NCI-H1436 (cell line): Measurements from ENCODE around the gene IGSF1.

ENCODE experiments used
- DNase-seq: peaks from one replicate; lab custom pipeline; 2025; lab: John Stamatoyannopoulos, UW

The IGSF1 gene

GRCh38 chrX:131288738-131289511 lies at the start of gene IGSF1:
Gene IGSF1, minus strand, starts transcription at chrX:131289306. Its CDS starts 2,632 bp downstream, at chrX:131286674.
- DNase-seq: no peak

- DNase-seq: no peak
Observed at GRCh38 chrX:131332331-131332730, 43.2 kb upstream of the IGSF1 start.

- DNase-seq: no peak
Observed at GRCh38 chrX:131331152-131331551, 42.0 kb upstream of the IGSF1 start.

- DNase-seq: no peak
Observed at GRCh38 chrX:131330735-131331134, 41.6 kb upstream of the IGSF1 start.

GRCh38 chrX:131322651-131323050 lies 33.5 kb upstream of the IGSF1 start:
- DNase-seq: no peak

GRCh38 chrX:131317326-131317725 lies 28.2 kb upstream of the IGSF1 start:
- no peak for DNase-seq

- no peak for DNase-seq
Observed at GRCh38 chrX:131316260-131316659, 27.2 kb upstream of the IGSF1 start.

GRCh38 chrX:131308980-131309379 lies 19.9 kb upstream of the IGSF1 start:
- DNase-seq: no peak

GRCh38 chrX:131306601-131307000 lies 17.5 kb upstream of the IGSF1 start:
- no peak for DNase-seq

- no peak for DNase-seq
Observed at GRCh38 chrX:131305926-131306325, 16.8 kb upstream of the IGSF1 start.

- no peak for DNase-seq
Observed at GRCh38 chrX:131302701-131303100, 13.6 kb upstream of the IGSF1 start.

- DNase-seq: no peak
Observed at GRCh38 chrX:131301155-131301554, 12.0 kb upstream of the IGSF1 start.

GRCh38 chrX:131298846-131299245 lies 9.7 kb upstream of the IGSF1 start:
- no peak for DNase-seq

- no peak for DNase-seq
Observed at GRCh38 chrX:131298036-131298435, 8.9 kb upstream of the IGSF1 start.

GRCh38 chrX:131289527-131289926 lies 421 bp upstream of the IGSF1 start:
- no peak for DNase-seq

GRCh38 chrX:131288188-131288587 lies 918 bp downstream of the IGSF1 start:
- DNase-seq: no peak

- DNase-seq: no peak
Observed at GRCh38 chrX:131287560-131288179, 1.4 kb downstream of the IGSF1 start.

GRCh38 chrX:131279617-131280016 lies 9.5 kb downstream of the IGSF1 start:
- no peak for DNase-seq

- DNase-seq: no peak
Observed at GRCh38 chrX:131279197-131279596, 9.9 kb downstream of the IGSF1 start.

GRCh38 chrX:131277543-131278136 lies 11.5 kb downstream of the IGSF1 start:
- DNase-seq: no peak

GRCh38 chrX:131273011-131273410 lies 16.1 kb downstream of the IGSF1 start:
- no peak for DNase-seq

GRCh38 chrX:131271826-131272225 lies 17.3 kb downstream of the IGSF1 start:
- no peak for DNase-seq

GRCh38 chrX:131271274-131271673 lies 17.8 kb downstream of the IGSF1 start:
- no peak for DNase-seq
